HG03135 (cell line): ENCODE measurements around the gene CTU1.

Experiments used
- ATAC-seq: cut with Tn5 transposase; IDR thresholded peaks from one replicate; pipeline ENCODE4 v1.9.1; 2021; ENCODE audit warnings: mild to moderate bottlenecking, moderate library complexity; ENCODE audit not compliant: unreplicated experiment

Gene CTU1

DNA sequence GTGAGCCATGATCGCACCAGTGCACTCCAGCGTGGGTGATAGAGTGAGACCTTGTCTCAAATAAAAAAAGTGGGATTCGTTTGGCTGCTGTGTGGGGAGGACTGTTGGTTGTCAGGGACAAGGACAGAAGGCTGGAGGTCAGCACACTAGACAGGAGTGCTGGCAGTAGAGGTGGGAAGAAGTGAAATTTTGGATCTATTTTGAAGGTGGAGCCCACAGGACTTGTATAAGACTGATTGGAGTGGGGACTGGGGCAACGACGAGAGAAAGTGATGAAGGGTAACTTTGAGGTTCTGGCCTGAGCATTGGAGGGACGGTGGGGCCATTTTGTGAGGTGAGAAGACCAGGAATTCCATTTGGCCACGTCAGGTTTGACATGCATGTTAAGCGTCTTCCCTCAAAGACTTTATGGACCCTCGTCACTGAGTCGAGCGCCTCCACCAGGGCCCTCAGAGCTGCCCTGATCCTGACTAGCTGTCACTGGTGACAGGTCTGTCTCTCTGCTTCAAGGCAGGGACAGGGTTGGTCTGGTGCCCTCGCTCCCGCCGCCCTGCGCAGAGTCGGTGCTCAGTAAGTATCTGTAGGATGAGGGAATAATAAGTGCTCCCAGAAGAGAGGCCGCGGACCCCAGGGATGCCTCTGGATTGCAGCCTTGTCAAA lies 673 bp downstream of the CTU1 start:
- ATAC-seq = peak; percentile 13

DNA sequence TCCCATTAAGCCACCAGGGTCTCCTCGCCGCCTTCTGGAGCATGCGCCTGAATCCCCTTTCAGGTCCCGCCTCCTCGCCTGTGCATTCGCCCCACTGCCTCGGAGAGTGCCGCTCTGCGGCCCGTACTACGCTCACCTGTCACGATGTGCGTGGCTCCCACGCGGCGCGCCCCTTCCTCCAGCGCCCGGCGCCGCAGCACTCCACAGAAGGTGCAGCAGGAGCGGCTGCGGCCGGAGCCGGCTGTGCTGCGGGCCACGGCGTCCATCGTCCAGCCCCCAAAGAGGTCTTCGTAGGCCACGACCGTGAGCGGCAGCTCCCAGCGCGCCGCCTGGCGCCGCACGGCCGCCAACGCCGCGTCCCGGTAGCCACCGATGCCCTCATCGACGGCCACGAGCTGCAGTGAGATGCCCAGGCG lies 4.3 kb downstream of the CTU1 start:
- no peak for ATAC-seq

DNA sequence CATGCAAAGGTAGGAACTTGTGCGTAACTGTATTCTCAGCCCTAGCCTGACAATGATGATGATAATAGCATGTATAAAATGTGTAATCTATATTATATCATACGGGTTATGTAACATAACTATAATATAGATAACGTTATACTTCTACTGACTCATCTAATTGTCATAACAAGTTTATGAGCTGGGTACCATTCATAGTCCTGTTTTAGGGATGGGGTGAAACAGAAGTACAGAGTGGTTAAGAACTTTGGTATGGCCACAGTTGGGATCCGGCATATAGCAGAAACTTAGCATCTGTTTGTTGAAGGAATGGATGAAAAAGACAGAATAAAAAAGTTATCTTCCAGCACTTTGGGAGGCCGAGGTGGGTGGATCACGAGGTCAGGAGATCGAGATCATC lies 5.2 kb downstream of the CTU1 start:
- no peak for ATAC-seq

DNA sequence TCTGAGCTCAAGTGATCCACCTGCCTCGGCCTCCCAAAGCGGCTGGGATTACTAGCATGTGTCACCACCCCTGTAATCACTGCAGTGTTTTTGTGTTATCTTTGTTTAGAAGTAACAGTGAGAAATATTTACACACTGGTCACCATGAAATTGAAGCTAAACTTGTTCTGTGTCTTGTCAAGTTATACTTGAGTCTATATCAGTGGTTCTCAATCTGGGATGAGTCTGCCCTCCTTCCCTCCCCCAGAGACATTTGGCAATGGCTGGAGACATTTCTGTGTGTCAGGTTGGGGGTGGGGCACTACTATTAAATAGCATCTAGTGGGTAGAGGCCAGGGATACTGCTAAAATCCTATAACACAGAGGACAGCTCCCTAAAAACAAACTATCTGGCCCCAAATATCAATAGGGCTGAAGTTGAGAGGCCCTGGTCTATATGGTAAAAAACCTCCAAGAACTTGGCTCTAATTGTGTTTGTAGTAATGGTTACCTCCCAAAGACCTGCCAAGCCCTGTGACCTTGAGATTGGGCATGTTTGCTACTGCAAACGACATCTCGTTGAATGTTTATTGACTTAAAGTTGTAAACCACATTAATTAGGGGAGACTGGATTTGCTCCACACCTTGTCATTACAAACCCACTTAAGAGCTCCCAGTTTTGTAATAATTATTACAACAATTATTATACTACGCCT lies 6.9 kb downstream of the CTU1 start:
- ATAC-seq = no peak

DNA sequence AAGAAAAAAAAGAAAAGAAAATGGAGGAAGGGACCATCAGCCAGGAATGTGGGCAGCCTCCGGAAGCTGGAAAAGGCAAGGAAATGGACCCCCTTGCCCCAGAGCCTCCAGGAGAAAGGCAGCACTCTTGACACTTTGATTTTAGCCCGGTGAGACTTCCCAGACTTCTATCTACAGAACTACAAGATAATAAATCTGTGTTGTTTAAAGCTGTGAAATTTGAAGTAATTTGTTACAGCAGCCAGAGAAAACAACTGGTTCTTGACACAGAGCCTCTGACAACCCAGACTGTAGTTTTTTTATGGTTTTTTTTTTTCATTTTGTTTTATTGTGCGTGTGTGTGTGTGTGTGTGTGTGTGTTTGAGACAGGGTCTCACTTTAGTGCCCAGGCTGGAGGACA lies 7.6 kb downstream of the CTU1 start:
- ATAC-seq = no peak

DNA sequence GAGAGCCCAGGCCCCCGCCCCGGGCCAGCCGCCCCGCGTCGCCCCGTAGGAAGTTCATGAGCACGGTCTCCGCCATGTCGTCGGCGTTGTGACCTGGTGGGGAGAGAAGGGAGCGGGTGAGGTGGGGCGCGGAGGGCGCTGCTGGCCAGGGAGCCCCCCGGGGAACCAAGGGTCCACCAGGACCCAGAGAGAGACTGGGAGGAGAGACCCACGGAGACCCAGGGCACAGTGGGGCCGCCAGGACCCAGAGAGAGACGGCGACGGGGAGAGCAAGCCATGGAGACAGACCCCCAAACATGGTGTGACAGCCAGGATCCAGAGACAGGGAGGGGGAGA lies 9.2 kb downstream of the CTU1 start:
- no peak for ATAC-seq

DNA sequence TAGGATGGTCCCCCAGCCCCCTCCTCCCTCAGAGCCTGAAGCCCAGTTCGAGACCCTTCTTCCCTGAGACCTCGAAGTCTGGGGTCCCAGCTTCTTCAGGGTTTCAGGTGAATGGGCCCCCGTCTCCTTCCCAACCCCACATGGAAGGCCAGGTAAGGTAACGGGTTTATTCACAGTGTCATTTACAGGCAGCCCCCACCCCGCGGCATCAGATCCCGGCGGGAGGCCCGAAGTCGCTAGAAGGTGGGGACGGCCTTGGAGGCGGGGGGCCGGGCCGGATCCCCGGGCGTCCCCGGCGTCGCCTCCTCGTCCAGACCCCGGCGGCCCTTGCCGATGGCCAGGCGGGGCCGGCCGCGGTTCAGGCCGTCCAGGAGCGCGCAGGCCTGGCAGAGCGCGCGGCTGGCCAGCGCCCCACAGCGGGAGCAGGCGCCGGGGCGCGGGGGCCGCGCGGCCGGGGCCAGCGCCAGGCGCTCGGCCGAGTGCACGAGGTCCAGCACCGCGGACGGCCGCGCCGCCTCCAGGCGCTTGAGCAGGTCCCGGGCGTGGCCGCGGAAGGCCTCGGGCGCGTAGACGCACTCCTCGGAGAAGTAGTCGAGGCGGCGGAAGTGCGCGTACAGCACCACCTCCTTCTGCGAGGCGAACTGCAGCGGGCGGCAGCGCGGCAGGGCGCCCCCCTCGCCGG lies 9.7 kb downstream of the CTU1 start:
- no peak for ATAC-seq

DNA sequence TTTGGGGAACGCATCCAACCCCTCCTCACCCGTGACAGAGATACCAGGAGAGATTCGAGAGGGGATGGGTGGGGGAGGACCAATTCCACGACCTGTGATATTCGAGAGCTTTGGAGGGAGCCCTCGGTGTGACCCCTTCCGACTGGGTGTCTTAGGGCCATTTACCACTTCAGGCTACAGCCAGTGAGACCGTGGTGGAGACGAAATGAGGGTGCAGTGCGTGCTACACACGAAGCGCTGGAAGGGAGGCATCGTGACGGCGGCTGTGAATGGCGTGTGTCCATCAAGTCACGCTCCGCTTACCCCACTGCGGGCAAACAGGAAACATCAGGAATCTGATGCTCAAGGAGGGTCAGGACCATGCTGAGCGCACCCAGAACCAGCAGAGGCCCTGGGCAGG lies 10.4 kb downstream of the CTU1 start:
- no peak for ATAC-seq

DNA sequence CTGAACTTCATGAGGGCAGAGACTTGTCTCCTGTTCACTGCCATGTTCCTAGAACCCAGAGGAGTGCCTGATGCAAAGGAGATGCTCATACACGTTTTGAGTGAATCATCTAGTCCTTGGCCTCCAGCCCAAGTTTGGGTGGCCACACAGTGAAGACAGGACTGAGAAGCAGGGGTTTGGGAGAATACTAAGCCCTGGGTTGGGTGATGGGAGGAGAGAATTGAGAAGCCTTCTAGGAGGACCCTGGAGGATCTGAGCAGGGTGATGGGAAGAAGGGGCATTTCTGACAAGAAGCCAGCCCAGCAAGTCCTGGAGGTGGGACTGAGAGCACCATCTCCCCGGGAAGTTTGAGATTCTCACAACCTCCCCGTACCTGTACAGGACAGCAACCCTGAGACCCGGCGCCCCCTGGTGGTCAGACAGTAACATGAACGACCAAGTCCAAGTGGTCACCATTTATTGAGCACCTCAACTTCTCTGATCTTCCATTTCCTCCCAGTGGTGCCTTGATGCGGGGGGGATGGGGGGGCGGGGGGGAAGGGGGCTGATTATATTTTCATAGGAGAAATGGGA lies 11.0 kb downstream of the CTU1 start:
- no peak for ATAC-seq

DNA sequence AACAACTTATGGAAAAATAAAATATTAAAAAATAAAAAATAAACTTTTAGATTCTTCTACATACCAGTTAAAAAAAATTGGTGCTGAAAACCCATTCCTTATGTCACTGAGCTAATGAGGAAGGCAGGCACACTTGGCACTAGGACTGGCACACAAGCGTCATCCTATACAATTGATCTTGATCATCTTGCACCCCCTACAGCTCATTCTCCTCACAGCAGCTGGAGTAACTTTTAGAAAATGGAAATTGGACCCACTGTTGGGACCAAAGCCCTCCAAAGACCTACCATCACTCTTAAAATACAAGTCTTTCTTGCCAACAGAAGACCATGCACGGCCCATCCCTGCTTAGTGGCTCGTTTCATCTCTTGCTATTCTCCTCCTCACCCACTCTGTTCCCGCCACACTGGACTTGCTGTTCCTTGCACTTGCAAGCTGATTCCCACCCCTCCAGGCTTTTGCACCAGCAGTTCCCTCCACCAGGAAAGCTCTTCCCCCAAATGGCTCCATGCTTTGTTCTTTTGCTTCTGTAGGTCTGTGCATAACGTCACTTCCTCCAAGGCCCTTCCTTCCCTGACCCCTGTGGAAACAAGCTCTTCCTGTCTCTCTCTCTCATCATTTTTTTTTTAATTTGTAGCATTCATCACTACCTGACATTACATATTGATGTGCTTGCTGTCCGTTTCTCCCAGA lies 11.6 kb downstream of the CTU1 start:
- no peak for ATAC-seq

DNA sequence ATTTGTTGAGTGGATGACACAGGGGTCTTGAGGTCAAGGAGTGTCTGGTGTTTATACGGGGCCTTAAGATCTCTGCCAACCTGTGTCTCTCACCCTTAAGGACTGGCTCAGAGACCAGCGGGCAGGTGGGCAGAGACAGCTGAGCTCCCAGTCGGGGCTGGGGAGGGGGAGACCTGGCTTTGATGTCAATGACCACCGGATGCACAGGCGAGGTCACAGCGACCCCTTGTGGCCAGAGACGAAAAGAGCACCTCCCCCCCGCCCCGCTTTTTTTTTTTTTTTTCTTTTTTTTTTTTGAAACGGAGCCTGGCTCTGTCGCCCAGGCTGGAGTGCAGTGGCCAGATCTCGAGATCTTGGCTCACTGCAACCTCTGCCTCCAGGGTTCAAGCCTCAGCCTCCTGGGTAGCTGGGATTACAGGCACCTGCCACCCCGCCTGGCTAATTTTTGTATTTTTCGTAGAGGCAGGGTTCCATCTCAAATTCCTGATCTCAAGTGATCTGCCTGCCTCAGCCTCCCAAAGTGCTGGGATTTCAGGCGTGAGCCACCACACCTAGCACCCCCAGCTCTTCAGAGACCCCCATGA lies 13.4 kb downstream of the CTU1 start:
- ATAC-seq = no peak

DNA sequence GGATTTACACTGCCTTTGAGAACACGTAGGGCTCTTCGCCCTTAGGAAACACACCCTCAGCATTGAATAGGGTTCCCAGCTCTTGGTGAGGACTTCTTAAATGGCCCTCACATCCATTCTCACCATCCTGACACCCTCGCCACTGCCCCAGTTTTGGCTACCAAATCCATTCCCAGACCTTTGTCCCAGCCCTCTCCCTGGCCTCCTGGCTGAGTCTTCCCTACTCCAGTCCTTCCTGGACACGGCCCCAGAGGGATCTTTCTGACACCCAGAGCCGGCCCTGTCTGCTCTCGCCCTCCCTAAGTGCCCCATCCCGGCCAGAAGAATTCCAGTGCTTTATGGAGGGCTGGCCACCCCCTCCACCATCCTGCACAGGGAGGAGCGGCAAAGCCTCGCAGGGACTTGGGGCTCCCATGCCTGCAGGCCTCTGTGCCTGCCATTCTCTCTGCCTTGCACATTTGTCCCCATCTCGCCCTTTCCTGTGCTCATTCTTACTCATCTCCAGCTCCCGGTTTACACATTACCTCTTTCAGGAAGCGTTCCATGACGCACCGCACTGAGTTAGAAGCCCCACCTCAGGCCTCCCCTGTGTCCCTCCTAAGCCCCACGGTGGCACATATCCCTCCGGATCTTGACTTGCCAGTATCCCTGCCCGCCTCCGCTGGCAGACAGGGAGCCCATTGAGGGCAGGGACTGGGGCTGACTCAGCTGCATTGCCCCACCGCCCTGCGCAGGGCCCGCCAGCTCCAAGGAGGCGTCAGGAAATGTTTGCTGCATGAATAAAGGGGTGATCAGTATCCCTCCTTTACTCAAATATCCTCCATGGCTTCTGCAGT lies 14.5 kb downstream of the CTU1 start:
- ATAC-seq = no peak

DNA sequence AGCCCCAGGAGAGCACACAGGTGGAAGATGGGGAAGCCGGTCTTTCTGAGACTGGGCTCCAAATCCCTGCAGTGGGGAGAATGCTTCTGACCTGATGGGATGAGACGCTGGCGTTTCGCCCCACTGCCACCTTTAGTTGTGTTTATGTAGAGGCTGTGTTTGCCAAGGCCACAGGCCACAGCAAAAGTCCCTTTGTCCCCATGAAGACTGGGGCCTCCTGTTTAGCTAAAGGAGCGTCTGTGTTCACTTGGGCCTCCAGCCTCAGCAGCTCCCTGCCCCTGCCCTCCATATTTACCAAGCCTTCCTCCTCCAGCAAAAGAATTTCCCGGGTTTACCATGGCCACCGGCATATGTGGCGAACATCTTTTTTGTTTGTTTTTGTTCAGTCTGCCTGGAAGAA lies 15.1 kb downstream of the CTU1 start:
- no peak for ATAC-seq

DNA sequence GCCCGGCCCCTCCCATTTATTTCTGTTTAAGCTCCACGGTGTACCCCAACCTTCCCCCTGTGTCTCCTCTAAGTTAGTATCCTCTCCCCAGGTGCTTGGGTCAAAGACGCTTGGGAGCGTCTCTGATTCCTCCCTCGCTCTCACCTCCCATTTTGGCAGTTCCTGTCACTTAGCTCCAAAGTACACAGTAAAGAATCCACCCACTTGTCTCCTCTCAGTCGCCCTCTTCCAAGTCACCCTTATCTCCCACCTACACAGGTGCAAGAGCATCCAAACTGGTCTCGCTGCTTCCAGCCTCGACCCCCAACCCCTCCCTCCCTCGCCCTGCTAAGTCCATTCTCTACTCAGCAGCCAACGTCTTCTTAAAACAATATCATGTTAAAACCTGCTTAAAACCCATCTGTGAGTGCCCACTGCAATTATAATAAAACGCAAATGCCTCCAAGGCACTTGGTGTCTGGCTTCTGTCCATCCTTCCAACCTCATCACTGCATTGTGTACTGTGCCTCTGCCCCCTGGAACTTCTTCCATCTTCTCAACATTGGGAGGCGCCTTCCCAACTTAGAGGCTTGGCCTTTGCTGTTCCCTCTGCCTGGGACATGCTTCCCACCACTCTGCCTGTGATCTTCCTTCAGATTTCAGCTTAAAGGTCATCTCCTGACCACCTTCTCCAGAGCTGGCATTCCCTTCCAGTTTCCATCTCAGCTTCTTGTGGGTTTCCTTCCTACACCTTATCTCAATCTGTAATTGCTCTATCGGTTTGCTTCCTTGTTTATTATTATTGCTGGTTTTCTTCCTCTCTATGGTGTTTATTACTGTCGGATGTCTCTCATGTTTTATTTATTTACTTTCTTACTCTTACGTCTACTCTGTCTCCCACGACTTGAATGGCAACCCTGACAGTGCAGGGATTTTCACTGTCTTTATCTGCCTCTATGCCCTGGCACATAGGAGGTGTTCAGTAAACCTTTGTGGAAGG lies 16.0 kb downstream of the CTU1 start:
- ATAC-seq = no peak

DNA sequence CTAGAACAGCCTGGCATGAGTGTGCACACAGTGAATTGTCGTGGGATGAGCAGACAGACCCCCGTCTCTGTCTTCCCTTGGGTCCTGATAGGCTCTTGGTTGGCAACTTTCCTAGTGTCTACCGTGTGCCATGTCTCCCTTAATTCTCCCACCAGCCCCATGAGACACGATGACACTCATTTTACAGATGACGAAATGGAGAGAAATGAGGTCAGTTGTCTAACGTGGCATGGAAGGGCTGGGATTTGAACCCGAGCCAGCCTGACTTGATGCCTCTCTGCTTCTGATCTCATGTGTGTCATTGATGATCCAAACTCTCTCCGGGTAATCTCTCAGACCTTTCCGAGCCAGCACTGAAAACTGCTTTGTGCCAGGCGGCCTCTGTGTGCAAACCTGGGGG lies 17.1 kb downstream of the CTU1 start:
- ATAC-seq = no peak

DNA sequence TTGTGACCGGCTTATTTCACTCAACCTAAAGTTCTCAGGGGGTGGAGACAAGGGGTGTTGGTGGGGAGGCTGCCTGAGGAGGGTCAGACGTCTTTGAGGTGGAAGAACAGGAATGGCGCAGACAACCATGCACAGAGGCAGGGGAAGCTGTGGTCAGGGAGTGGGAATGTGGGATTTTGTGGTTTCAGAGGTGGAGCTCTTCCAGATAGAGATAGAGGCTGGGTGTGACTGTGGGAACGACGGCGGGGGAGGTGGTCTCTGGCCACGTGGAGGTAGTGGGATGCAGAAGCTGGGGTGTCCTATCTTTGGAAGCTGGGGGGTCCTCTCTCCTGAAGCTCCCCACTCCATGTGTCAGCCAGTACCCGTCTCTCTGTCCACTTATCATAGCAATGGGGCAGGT lies 17.7 kb downstream of the CTU1 start:
- no peak for ATAC-seq

DNA sequence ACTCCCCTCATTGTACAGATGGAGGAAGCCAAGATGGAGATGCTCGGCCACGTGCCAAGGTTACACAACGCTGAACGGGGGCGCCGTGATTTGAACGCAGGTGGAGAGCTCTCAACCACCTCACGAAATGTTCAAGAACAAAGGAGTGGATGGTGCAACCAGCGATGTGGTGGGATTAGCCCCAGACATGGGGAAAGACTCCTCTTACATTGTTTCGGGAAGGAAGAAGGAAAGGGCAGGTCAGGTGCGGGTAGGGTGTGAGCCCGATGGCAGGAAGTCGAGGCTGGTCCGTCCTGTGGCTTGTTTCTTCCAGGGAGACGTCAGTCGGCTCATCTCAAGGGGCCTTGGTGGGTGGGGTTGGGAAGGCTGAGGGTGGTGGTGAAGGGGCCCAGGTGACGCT lies 18.4 kb downstream of the CTU1 start:
- ATAC-seq = no peak

DNA sequence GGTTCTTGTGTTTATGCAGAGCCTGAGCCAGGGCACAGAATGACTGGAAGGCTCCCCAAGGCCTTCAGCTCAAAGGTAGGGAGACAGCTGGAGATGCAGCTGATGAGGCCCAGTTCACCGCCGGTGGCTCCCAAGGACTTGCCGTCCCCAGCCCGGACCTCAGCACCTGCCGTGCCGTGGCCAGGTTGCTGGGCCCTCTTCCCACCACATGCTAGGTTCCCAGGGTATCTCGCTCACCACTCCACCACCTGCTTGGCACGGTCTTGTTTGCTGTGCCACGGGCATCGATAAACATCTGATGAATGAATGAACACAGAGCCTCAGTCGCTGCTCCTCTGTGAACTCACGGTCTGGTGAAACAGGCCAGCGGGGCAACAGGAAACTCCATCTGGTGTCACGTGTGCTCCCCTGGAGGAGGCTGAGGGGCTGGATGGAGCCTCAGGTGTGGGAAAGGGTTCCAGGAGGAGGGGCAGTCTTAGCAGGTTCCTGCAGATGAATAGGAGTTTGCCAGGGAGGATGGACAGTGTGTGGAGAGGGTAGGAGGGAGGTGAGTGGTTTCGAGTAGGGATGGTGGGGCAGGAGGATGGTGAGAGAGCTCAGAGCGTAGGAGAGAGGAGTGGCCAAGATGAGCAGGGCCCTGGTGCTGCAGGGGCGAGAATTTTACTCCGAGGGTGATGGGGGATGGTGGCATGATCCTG lies 21.9 kb downstream of the CTU1 start:
- no peak for ATAC-seq

DNA sequence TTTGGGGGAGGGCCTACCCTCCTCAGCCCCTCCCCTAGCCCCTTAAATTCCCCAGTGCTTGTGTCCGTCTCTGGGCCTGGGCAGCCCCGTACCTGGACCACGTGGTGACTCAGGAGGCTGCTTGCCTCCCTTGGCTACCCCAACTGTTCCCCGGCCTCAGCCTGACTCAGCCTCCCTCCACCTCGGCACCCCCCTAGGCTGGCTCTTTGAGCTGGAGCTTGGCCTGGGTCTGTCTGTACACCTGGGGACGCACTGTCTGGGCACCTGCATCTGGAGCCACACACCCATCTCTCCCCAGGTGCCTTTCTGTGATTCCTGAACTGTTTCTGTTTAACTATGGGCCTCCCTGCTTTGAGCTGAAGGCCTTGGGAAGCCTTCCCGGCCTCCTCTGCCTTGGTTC lies 23.7 kb downstream of the CTU1 start:
- no peak for ATAC-seq
